Left lung (tissue), 10 donors: Measurements from ENCODE around the gene VGLL2. TPM values are rescaled to one million over a fixed set of nuclear protein-coding genes. Genes with fewer than 3 reads are reported as not detected.

Source experiments
- ATAC-seq: fragments of 200-7000 bp; cut with Tn5 transposase; one replicate; pipeline ENCODE4 v1.9.1; 2020; ENCODE audit warnings: moderate library complexity
- DNase-seq, 4 donors: peaks; one replicate each; pipeline ENCODE4 v3.0.0-alpha.2; 2013 to 2020
- H3K27ac ChIP-seq, 2 donors: fragments of 200-600 bp; sonication (generic) in 1 of 2; one replicate each; pipeline versions ENCODE4 v1.5.0 to v1.8.0; 2020 to 2021
- H3K27me3 ChIP-seq, 2 donors: fragments of 200-600 bp; sonication (generic) in 1 of 2; one replicate each; pipeline versions ENCODE4 v1.5.0 to v1.8.0; 2020 to 2021
- H3K36me3 ChIP-seq, 2 donors: fragments of 200-600 bp; sonication (generic) in 1 of 2; one replicate each; pipeline versions ENCODE4 v1.5.0 to v1.8.0; 2020 to 2021
- H3K4me1 ChIP-seq, 2 donors: fragments of 200-600 bp; one replicate each; pipeline ENCODE4 v1.8.0; 2021
- H3K4me3 ChIP-seq, 2 donors: fragments of 200-600 bp; sonication (generic) in 1 of 2; one replicate each; pipeline versions ENCODE4 v1.5.0 to v1.8.0; 2020 to 2021; ENCODE audit warnings: mild to moderate bottlenecking in 1 of 2
- H3K9me3 ChIP-seq, 2 donors: fragments of 200-600 bp; sonication (generic) in 1 of 2; one replicate each; pipeline versions ENCODE4 v1.5.0 to v1.8.0; 2020 to 2021
- intact Hi-C, 2 donors: fragments of 100-400 bp; cut with DNase I; formaldehyde crosslinking; loops; one replicate each; pipeline versions ENCODE4 v1.11.2 to v1.14.2; 2022
- polyA plus RNA-seq, 6 donors: library from polyadenylated mRNA; unstranded; fragments of 120-200 nt; gene quantifications; one replicate each; pipeline ENCODE4 v1.2.1, GENCODE V29; 2013; ENCODE audit not compliant: insufficient read length in 6 of 6
- total RNA-seq, 2 donors: library from RNA; stranded (reverse); fragmentation: NEBNext Ultra II Directional; extraction: Animal tissue kit (Norgen Biotek cat#: 25700); gene quantifications; one replicate each; pipeline ENCODE4 v1.2.1, GENCODE V29; 2021
- TF ChIP-seq, protein P1 (sequence below), 2 donors: fragments of 200-600 bp; sonication (generic) in 1 of 2; IDR thresholded peaks; one replicate each; pipeline versions ENCODE4 v1.5.0 to v1.8.0; 2021; ENCODE audit warnings: antibody characterized with exemption in 2 of 2
- donor health status: DM: no; HTN: yes; CAD: no.
- donor health status: DM: no; HTN: no; CAD: no.

Gene VGLL2
- total and polyA plus RNA-seq, 8 donors: not detected

DNA sequence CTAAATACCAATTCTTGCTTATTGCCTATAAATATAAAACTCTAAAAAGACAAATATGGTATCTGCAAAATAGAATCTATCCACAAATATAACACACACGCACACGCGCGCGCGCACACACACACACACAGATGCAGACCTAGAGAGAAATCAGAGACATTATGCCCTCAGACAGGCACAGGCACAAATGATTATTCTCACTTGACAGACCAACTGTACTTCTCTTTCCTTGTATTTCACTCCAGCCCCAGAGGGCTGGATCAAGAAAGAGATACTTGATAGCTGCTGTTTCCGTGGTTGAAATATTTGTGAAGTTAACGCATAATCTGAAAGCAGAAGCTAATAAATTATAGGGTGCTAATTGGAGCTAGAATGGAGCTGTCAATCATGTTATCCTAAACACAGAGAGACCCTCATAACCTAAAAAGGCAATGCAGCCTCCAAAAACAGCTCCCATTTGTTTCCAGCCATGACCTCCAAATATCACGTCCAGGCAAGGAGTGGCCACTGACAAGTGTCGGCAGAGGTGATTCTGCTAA lies 11.5 kb downstream of the VGLL2 start:
- TF ChIP-seq, protein P1, sequence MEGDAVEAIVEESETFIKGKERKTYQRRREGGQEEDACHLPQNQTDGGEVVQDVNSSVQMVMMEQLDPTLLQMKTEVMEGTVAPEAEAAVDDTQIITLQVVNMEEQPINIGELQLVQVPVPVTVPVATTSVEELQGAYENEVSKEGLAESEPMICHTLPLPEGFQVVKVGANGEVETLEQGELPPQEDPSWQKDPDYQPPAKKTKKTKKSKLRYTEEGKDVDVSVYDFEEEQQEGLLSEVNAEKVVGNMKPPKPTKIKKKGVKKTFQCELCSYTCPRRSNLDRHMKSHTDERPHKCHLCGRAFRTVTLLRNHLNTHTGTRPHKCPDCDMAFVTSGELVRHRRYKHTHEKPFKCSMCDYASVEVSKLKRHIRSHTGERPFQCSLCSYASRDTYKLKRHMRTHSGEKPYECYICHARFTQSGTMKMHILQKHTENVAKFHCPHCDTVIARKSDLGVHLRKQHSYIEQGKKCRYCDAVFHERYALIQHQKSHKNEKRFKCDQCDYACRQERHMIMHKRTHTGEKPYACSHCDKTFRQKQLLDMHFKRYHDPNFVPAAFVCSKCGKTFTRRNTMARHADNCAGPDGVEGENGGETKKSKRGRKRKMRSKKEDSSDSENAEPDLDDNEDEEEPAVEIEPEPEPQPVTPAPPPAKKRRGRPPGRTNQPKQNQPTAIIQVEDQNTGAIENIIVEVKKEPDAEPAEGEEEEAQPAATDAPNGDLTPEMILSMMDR (IDR thresholded peaks at IDR 0.05): no peak
- Histone ChIP-seq H3K27ac (no peak overlapping the region), H3K36me3 (no peaks in the 10 kb centered on the region), H3K4me3 (no peak overlapping the region), H3K27me3 (peaks cover 34 to 51% of the 10 kb centered on the region in 2 donors), H3K4me1 (no peaks in the 10 kb centered on the region), H3K9me3 (no peaks in the 10 kb centered on the region)
- ATAC-seq: no peak
- no peak for DNase-seq
- intact Hi-C loops: no loop called here

DNA sequence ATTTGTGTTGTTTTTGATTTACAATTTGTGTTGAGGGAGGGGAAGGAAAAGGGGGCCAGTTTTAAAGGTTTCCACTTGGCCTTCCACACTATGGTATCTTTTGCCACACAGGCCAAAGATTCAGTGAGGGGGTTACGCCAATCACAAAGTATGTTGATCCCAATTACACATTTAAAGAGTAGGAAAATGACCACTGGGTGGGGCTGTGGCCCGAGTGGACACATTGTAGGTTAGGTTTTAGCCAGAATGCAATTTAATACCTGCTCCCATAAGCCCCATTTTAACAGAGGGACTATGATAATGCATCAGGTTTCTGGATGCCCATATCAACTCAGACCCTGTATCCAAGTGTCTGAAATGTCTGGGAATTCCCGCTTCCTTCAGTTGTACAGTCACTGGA lies 15.6 kb downstream of the VGLL2 start:
- Histone ChIP-seq H3K27ac (no peak overlapping the region), H3K27me3 (peaks cover 6 to 10% of the 10 kb centered on the region in 2 donors), H3K36me3 (no peaks in the 10 kb centered on the region), H3K4me3 (no peak overlapping the region), H3K9me3 (no peaks in the 10 kb centered on the region), H3K4me1 (no peaks in the 10 kb centered on the region)
- intact Hi-C loops: no loop called here
- ATAC-seq (peak; percentile 64), DNase-seq (no peak)
- TF ChIP-seq, protein P1 (IDR thresholded peaks at IDR 0.05): no peak

DNA sequence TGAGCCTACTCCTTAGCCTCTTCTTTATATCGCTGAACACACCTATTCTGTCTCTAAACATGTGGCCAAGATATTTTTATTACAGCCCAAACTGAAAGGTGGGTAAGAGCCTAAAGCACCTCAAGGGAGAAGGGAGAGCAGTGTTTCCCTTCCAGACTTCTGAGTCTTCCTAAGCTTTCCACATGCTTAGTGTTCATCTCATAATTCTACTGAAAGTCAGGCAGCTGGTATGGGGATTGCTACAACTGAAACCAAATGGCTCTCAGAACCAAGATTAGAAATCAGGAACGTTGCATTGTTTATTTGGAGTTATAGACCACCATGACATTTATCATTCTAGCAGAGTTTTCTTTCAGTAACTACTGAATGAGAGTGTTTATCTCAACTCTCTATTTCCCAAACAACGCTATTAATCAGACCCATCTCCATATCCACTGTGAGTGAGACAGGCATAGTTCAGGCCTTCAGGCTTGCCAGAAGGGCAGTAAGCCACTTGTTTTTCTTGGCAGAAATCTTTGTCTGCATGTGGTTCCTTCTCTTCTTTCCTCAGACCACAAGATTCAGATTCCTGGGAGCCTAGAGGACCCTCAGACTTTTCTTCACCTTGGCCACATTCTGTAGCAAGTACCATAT lies 22.8 kb downstream of the VGLL2 start:
- TF ChIP-seq, protein P1 (IDR thresholded peaks at IDR 0.05): no peak
- Histone ChIP-seq H3K4me1 (no peaks in the 10 kb centered on the region), H3K9me3 (no peaks in the 10 kb centered on the region), H3K36me3 (no peaks in the 10 kb centered on the region), H3K27me3 (no peaks in the 10 kb centered on the region), H3K4me3 (no peak overlapping the region), H3K27ac (no peak overlapping the region)
- ATAC-seq: no peak
- intact Hi-C loops: no loop called here
- DNase-seq: no peak

DNA sequence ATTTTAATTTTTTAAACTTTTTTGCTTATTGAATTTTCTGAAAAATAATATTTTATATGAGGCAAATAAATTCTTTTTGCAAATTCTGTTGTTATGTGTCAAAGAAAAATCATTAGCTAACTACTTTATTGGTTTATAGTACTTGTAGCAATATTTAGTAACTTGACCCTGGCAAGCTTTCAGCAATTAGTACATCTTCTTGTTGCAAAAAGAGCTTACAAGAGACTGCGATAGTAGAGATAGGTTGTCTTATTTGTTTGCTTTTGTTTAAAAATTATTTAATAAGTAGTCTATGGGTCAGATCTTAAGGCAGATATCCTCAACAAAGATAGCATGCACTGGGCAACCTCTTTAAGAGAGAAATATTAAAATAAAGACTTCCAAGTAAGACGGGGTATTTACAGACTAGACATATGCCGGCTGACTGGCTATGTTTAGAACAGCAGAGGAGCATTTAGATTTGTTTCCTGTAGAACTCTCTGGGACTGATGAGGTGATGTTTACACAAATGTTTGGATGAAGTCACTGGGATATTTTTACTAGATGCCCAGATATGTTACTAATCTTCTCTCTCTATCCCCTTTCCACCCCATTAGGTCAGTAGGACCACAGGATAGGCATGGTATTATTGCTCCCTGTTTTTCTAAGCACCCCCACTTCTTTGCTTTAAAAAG lies 25.0 kb downstream of the VGLL2 start:
- Histone ChIP-seq H3K9me3 (no peaks in the 10 kb centered on the region), H3K4me3 (no peak overlapping the region), H3K4me1 (no peaks in the 10 kb centered on the region), H3K36me3 (no peaks in the 10 kb centered on the region), H3K27me3 (no peaks in the 10 kb centered on the region), H3K27ac (no peak overlapping the region)
- ATAC-seq (no peak), DNase-seq (no peak)
- intact Hi-C loops: no loop called here
- TF ChIP-seq, protein P1 (IDR thresholded peaks at IDR 0.05): no peak

DNA sequence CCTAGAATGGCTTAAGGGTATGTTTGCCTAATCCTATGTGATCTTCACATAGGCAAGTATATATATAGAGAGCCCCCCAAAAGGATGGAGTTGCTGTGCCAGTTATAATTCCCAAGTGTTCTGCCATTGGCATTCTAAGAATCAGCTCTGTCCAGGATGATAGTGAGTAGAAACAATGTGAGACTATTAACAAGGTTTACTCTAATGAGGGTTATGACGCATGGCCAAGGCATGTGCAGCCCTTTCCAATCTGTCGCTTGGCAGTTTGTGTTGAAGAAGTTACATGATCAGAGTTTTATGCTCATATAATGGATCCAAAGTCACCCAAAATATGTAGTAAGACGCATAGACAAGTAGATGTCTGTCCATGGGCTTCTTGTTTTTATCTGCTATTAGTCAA lies 33.6 kb downstream of the VGLL2 start:
- intact Hi-C loops: no loop called here
- ATAC-seq: no peak
- no peaks in the 10 kb centered on the region for H3K36me3 ChIP-seq
- H3K27me3 ChIP-seq: no peaks in the 10 kb centered on the region
- no peak for DNase-seq
- no peaks in the 10 kb centered on the region for H3K9me3 ChIP-seq
- H3K27ac ChIP-seq: no peak overlapping the region
- H3K4me1 ChIP-seq: no peaks in the 10 kb centered on the region
- H3K4me3 ChIP-seq: no peak overlapping the region
- TF ChIP-seq, protein P1 (IDR thresholded peaks at IDR 0.05): no peak
